ENCODE measurements around the gene DNAH2. TPM values are rescaled to one million over a fixed set of nuclear protein-coding genes. Genes with fewer than 3 reads are reported as not detected.

DNAH2 gene
- total RNA-seq, 1 donor from 2014 or later = 0.72 TPM

DNA sequence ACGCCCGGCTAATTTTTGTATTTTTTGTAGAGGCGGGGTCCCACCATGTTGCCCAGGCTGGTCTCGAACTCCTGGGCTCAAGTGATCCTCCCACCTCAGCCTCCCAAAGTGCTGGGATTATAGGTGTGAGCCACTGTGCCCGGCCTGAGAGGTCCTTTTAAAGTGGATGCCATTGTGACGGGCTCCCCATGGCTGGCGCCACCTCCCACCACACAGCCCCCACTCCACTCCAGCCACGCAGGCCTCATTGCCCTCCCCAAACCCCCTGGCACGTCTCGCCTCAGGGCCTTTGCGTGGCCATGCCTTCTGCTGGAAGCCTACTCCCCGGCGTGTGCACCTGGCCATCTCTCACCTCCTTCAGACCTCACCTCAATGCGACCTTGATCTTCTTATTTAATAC is 104.6 kb downstream of the DNAH2 start:
- H3K27ac Mint-ChIP-seq (ENCODE audit: unreplicated experiment) = no peak overlapping the region
- no peaks in the 10 kb centered on the region for H3K9me3 Mint-ChIP-seq (ENCODE audit: unreplicated experiment)
- no peaks in the 10 kb centered on the region for H3K36me3 Mint-ChIP-seq (ENCODE audit: low read depth, unreplicated experiment)
- no peak for DNase-seq (ENCODE audit: low spot score)
- no peak overlapping the region for H3K4me3 Mint-ChIP-seq (ENCODE audit: unreplicated experiment)
- TF ChIP-seq, protein P1, sequence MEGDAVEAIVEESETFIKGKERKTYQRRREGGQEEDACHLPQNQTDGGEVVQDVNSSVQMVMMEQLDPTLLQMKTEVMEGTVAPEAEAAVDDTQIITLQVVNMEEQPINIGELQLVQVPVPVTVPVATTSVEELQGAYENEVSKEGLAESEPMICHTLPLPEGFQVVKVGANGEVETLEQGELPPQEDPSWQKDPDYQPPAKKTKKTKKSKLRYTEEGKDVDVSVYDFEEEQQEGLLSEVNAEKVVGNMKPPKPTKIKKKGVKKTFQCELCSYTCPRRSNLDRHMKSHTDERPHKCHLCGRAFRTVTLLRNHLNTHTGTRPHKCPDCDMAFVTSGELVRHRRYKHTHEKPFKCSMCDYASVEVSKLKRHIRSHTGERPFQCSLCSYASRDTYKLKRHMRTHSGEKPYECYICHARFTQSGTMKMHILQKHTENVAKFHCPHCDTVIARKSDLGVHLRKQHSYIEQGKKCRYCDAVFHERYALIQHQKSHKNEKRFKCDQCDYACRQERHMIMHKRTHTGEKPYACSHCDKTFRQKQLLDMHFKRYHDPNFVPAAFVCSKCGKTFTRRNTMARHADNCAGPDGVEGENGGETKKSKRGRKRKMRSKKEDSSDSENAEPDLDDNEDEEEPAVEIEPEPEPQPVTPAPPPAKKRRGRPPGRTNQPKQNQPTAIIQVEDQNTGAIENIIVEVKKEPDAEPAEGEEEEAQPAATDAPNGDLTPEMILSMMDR (IDR thresholded peaks at IDR 0.05; ENCODE audit: unreplicated experiment) = no peak
- H3K27me3 Mint-ChIP-seq (ENCODE audit: unreplicated experiment) = peaks cover 3% of the 10 kb centered on the region
- H3K4me1 Mint-ChIP-seq (ENCODE audit: unreplicated experiment) = peaks cover 13% of the 10 kb centered on the region

DNA sequence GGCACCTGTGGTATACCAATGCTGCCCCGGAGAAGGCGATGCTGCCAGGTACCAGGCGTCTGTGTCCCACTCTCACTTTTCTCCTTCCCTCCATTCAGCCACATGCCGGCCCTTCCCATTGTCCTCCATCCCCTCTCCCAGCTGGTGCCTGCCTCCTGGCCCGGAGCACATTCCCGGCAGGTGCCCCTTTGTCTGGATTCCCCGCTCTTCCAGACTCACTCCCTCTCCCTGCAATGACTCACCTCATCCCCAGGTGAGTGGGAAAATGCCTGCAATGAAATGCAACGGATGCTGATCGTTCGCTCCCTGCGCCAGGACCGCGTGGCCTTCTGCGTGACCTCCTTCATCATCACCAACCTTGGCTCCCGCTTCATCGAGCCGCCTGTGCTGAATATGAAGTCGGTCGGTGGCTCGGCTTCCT is 106.0 kb downstream of the DNAH2 start:
- Mint-ChIP-seq H3K27ac (ENCODE audit: unreplicated experiment) (no peak overlapping the region), H3K4me1 (ENCODE audit: unreplicated experiment) (peaks cover 13% of the 10 kb centered on the region), H3K4me3 (ENCODE audit: unreplicated experiment) (no peak overlapping the region), H3K36me3 (ENCODE audit: low read depth, unreplicated experiment) (no peaks in the 10 kb centered on the region), H3K27me3 (ENCODE audit: unreplicated experiment) (peaks cover 3% of the 10 kb centered on the region), H3K9me3 (ENCODE audit: unreplicated experiment) (no peaks in the 10 kb centered on the region)
- TF ChIP-seq, protein P1 (IDR thresholded peaks at IDR 0.05; ENCODE audit: unreplicated experiment) = no peak
- no peak for DNase-seq (ENCODE audit: low spot score)

DNA sequence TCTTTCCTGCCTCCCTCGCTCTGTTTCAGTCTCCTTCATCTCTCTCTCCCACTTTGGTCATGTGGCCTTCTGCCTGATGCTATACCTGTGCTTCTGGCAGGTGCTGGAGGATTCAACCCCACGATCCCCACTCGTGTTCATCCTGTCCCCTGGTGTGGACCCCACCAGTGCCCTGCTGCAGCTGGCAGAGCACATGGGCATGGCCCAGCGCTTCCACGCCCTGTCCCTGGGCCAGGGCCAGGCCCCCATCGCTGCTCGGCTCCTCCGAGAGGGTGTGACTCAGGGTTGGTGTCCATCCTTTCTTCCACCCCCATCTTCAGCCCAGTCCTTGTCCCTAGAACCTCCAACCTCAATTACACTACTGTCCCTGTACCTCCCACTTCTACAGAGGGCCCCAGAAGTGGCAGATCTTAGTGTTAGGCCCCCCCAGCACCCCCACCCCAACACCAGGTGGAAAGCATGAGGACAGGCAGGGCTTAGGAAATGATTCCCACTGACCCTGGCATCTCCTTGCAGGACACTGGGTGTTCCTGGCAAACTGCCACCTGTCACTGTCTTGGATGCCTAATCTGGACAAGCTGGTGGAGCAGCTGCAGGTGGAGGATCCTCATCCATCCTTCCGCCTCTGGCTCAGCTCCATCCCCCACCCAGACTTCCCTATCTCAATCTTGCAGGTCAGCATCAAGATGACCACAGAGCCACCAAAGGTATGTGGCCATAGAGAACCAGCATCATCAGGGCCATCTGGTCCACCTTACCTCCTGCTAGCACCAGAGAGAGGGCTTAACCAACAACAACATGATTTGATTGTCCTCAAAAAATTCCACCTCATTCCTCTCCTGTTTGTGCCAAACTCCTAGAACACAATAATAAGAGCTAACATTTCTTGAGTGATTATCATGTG is 106.7 kb downstream of the DNAH2 start:
- Mint-ChIP-seq H3K9me3 (ENCODE audit: unreplicated experiment) (no peaks in the 10 kb centered on the region), H3K27me3 (ENCODE audit: unreplicated experiment) (peaks cover 3% of the 10 kb centered on the region), H3K36me3 (ENCODE audit: low read depth, unreplicated experiment) (no peaks in the 10 kb centered on the region), H3K4me1 (ENCODE audit: unreplicated experiment) (peaks cover 13% of the 10 kb centered on the region), H3K27ac (ENCODE audit: unreplicated experiment) (no peak overlapping the region), H3K4me3 (ENCODE audit: unreplicated experiment) (no peak overlapping the region)
- DNase-seq (ENCODE audit: low spot score) = no peak
- TF ChIP-seq, protein P1 (IDR thresholded peaks at IDR 0.05; ENCODE audit: unreplicated experiment) = no peak

DNA sequence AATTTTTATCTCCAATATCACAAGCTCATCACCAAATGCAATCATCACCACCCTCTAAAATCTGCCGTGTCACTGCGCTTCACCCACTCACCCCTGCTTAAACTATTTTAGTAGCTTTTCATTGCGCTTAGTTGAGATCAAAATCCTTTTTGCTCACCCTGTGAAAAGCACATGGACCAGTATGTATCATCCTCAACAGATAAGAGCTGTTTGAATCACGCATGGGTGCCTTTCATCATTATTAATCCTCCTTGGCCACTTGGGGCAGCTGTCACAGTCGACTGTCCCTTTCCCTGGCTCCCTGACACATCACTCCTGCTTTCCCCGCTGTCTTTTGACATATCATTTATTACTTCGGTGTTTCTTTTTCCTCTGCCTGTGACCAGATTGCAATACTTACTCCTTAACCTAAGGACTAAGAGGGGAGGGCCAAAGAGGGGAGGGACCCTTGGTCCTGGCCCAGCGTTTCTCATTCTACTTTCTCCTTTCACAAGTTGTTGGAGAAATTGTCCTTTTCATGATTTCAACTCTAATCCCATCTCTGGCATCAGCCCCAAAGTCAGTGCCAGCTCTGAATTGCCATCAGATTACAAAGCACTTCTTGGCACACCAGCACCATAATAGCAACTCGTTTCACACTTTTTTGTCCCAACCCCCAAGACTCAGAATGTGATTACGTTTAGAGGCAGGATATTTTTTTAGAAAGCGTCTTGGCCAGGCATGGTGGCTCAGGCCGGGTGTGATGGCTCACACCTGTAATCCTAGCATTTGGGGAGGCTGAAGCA is 107.9 kb downstream of the DNAH2 start:
- no peak for DNase-seq (ENCODE audit: low spot score)
- TF ChIP-seq, protein P1 (IDR thresholded peaks at IDR 0.05; ENCODE audit: unreplicated experiment) = no peak
- Mint-ChIP-seq H3K4me1 (ENCODE audit: unreplicated experiment) (peaks cover 13% of the 10 kb centered on the region), H3K27ac (ENCODE audit: unreplicated experiment) (peak overlapping the region; percentile 1), H3K36me3 (ENCODE audit: low read depth, unreplicated experiment) (no peaks in the 10 kb centered on the region), H3K27me3 (ENCODE audit: unreplicated experiment) (peaks cover 3% of the 10 kb centered on the region), H3K9me3 (ENCODE audit: unreplicated experiment) (no peaks in the 10 kb centered on the region), H3K4me3 (ENCODE audit: unreplicated experiment) (peak overlapping the region; percentile 5)

Data from endothelial cell (in vitro differentiated cells).